GM23248 (cell line): ENCODE data around the gene PTPN18.

Experiments
- EZH2 ChIP-seq: fragments of 200-600 bp; sonication (generic); IDR thresholded peaks from 2 replicates; pipeline ENCODE4 v1.6.1; 2018; ENCODE audit warnings: antibody characterized with exemption, mild to moderate bottlenecking; ENCODE audit not compliant: insufficient read depth, poor library complexity, severe bottlenecking
- EZH2phosphoT487 ChIP-seq: fragments of 200-600 bp; sonication (generic); IDR thresholded peaks from 2 replicates; pipeline ENCODE4 v1.6.1; 2018; ENCODE audit warnings: antibody characterized with exemption, moderate library complexity, mild to moderate bottlenecking, low read depth; ENCODE audit not compliant: insufficient read depth

DNA sequence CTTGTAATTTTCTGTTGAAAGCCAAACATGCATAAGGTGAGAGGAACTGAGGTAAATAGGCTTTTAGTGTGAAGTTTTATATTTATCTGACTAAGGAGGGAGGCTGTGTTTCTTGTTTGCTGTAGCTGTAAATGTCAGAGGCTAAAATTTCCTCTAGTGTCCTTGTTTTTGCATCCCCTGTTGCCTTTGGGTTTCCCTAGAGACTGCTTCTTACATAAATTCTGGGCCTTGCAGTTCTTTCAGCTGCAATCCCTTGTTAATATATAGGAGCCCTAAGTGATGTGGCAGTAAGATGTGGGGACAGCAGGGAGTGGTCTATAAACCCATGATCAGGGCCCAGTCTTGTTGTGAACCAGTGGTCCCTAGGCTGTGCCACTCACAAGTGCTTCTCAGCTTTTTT lies 20.6 kb upstream of the PTPN18 start:
- TF ChIP-seq EZH2, result no peak
- no peak for TF ChIP-seq EZH2phosphoT487
